Panc1 (cell line): ENCODE data around the gene TMEM120B. TPM values are rescaled to one million over a fixed set of nuclear protein-coding genes. Genes with fewer than 3 reads are reported as not detected.
A peak's percentile ranks its signal among the peaks of the same experiment; 100 is the strongest.

Experiments used
- ATAC-seq: fragments of 200-7000 bp; cut with Tn5 transposase; 2 replicates; pipeline ENCODE4 v1.9.1; 2020; ENCODE audit warnings: mild to moderate bottlenecking, moderate library complexity
- BruUV-seq: library from RNA; stranded (reverse); fragments of 400-500 nt; replicated peaks from 2 replicates; lab custom pipeline; 2021; lab: Mats Ljungman, UMichigan
- CTCF ChIA-PET: fragments of 300-600 bp; sonication (Branson Sonifier 250); formaldehyde crosslinking; loops from one replicate; lab custom pipeline; 2022; ENCODE audit warnings: antibody characterized with exemption; lab: Charles Lee
- POLR2A ChIA-PET: fragments of 300-600 bp; sonication (Branson Sonifier 250); formaldehyde crosslinking; loops from one replicate; lab custom pipeline; 2022; ENCODE audit warnings: antibody characterized with exemption; lab: Charles Lee
- DNase-seq: peaks from one replicate; pipeline ENCODE4 v3.0.0-alpha.2; 2010; ENCODE audit warnings: low read depth, low spot score
- H3K27ac ChIP-seq: 2 replicates; pipeline ENCODE4 v1.5.1; 2011; ENCODE audit warnings: mild to moderate bottlenecking, low read length, inconsistent platforms
- H3K27me3 ChIP-seq: fragments of 200-500 bp; sonication (Bioruptor generic); 2 replicates; pipeline ENCODE4 v1.6.0; 2014; ENCODE audit warnings: low read length, inconsistent platforms; ENCODE audit not compliant: control insufficient read depth, insufficient read depth
- H3K36me3 ChIP-seq: fragments of 200-500 bp; sonication (Bioruptor generic); 2 replicates; pipeline ENCODE4 v1.5.1; 2014; ENCODE audit warnings: inconsistent platforms, mild to moderate bottlenecking, low read length, moderate library complexity; ENCODE audit not compliant: control insufficient read depth, insufficient read depth
- H3K4me1 ChIP-seq: 2 replicates; pipeline ENCODE4 v1.5.1; 2011; ENCODE audit warnings: inconsistent platforms, mild to moderate bottlenecking, low read length, moderate library complexity; ENCODE audit not compliant: control insufficient read depth, insufficient read depth
- H3K4me3 ChIP-seq, 2 experiments: 2 replicates each; pipeline ENCODE4 v1.5.1; 2011 to 2012; ENCODE audit warnings: low read depth in 2 of 2, low read length in 2 of 2, mild to moderate bottlenecking in 2 of 2, inconsistent platforms in 1 of 2, moderate library complexity in 1 of 2
- H3K9me3 ChIP-seq: fragments of 200-500 bp; sonication (Bioruptor generic); 2 replicates; pipeline ENCODE4 v1.5.1; 2014; ENCODE audit warnings: low read depth, mild to moderate bottlenecking, inconsistent platforms, low read length, moderate library complexity; ENCODE audit not compliant: control insufficient read depth, insufficient read depth
- CTCF ChIP-seq: fragments of 450-650 bp; IDR thresholded peaks from 2 replicates; pipeline ENCODE4 v1.5.1; 2017; ENCODE audit warnings: mild to moderate bottlenecking
- POLR2AphosphoS5 ChIP-seq: IDR thresholded peaks from 2 replicates; pipeline ENCODE4 v1.6.1; 2012; ENCODE audit warnings: mild to moderate bottlenecking, low read depth, low read length, moderate library complexity
- SIN3A ChIP-seq: IDR thresholded peaks from 2 replicates; pipeline ENCODE4 v1.6.1; 2012; ENCODE audit warnings: low read depth, mild to moderate bottlenecking, low read length, moderate library complexity, borderline replicate concordance; ENCODE audit not compliant: insufficient read depth
- TCF7L2 ChIP-seq: IDR thresholded peaks from 2 replicates; pipeline ENCODE4 v1.6.1; 2011; ENCODE audit warnings: mild to moderate bottlenecking, low read depth, low read length, inconsistent platforms
- in situ Hi-C: cut with HindIII; loops from 2 replicates; pipeline ENCODE4 v1.10.0; 2016; ENCODE audit warnings: low sequenced_read_pairs, low pct_unique_long_range_greater_than_20kb
- intact Hi-C: fragments of 100-400 bp; cut with micrococcal nuclease; formaldehyde crosslinking; loops from one replicate; pipeline ENCODE4 v1.10.0; 2022; ENCODE audit not compliant: unreplicated experiment
- total RNA-seq: library from RNA; stranded (reverse); gene quantifications from one replicate; pipeline ENCODE4 v1.2.1, GENCODE V29; 2021; ENCODE audit not compliant: unreplicated experiment
- TF ChIP-seq, protein P1 (sequence below), 2 experiments: IDR thresholded peaks; 2 replicates each; pipeline ENCODE4 v1.6.1; 2011 to 2012; ENCODE audit warnings: low read depth in 2 of 2, control low read depth in 1 of 2, low read length in 1 of 2, mild to moderate bottlenecking in 1 of 2, moderate library complexity in 1 of 2; ENCODE audit not compliant: insufficient read depth in 1 of 2

TMEM120B gene
- total RNA-seq, 1 experiment from 2014 or later: 22.3 TPM

DNA sequence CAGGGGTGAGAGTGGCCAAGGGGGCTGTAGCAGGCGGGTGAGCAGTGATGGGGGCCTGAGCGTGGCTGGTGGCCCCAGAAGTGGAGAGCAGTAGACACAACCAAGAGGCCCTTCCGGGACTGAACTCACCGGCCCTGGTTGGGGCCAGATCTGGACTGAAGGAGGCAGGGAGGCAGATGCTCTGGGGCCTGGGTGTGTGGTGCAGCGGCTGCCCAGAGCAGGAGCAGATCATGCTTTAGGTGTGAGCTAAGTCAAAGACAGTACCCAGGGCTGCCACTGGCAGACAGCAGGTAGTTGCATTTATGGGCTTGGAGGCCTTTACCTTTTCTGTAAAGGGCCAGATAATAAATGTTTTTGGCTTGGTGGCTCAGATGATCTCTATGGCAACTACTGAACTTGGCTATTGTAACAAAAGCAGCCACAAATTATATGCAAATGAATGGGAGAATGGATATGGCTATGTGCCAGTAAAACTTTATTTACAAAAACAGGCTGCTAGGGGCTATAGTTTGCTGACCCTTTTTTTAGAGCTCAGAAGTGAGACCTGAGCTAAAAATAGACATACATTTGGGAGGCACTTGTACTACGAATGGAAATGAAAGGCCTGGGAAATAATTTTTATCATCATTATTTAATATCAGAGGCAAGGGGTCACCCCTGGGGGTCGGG is 116.8 kb downstream of the TMEM120B start:
- Histone ChIP-seq H3K4me3 (no peak overlapping the region), H3K4me1 (no peaks in the 10 kb centered on the region), H3K9me3 (no peaks in the 10 kb centered on the region), H3K27ac (no peak overlapping the region), H3K36me3 (peaks cover 3% of the 10 kb centered on the region), H3K27me3 (no peaks in the 10 kb centered on the region)
- ATAC-seq (peak; percentile 54; the same call in 1 of the 2 replicates), DNase-seq (no peak)
- in situ Hi-C loops (no loop called here), intact Hi-C loops (no loop called here)
- BruUV-seq: no TSS peak
- ChIA-PET CTCF (no interaction called here), POLR2A (interaction anchor here (0.6 kb wide), 1 partner anchor 41 kb away, joined by 3 read pairs; no protein-coding TSS in a partner anchor)
- TF ChIP-seq CTCF (no peak), POLR2AphosphoS5 (no peak), TCF7L2 (no peak), SIN3A (no peak)
- TF ChIP-seq, protein P1, sequence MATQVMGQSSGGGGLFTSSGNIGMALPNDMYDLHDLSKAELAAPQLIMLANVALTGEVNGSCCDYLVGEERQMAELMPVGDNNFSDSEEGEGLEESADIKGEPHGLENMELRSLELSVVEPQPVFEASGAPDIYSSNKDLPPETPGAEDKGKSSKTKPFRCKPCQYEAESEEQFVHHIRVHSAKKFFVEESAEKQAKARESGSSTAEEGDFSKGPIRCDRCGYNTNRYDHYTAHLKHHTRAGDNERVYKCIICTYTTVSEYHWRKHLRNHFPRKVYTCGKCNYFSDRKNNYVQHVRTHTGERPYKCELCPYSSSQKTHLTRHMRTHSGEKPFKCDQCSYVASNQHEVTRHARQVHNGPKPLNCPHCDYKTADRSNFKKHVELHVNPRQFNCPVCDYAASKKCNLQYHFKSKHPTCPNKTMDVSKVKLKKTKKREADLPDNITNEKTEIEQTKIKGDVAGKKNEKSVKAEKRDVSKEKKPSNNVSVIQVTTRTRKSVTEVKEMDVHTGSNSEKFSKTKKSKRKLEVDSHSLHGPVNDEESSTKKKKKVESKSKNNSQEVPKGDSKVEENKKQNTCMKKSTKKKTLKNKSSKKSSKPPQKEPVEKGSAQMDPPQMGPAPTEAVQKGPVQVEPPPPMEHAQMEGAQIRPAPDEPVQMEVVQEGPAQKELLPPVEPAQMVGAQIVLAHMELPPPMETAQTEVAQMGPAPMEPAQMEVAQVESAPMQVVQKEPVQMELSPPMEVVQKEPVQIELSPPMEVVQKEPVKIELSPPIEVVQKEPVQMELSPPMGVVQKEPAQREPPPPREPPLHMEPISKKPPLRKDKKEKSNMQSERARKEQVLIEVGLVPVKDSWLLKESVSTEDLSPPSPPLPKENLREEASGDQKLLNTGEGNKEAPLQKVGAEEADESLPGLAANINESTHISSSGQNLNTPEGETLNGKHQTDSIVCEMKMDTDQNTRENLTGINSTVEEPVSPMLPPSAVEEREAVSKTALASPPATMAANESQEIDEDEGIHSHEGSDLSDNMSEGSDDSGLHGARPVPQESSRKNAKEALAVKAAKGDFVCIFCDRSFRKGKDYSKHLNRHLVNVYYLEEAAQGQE (IDR thresholded peaks at IDR 0.05; ENCODE audit: insufficient read depth in 1 of 2, low read depth in 2 of 2, low read length in 1 of 2): no peak

DNA sequence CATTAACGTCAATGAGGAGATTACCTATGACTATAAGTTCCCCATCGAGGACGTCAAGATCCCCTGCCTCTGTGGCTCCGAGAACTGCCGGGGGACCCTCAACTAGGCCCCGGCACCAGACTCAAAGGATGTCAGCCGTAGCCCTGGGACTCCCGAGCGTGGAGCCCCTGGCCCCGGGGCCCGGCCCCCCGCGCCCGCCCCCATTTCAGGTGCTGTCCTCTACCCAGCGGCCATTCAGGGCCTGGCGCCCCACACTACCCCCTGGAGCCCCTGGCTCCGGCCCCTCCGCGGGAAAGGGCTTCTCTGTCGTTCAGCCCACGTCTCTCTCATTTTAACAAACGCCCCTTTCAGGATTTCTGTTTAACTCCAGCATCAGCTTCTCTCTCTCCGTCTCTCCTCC is 117.6 kb downstream of the TMEM120B start:
- H3K36me3 ChIP-seq: peaks cover 3% of the 10 kb centered on the region
- H3K4me3 ChIP-seq: no peak overlapping the region
- no peaks in the 10 kb centered on the region for H3K27me3 ChIP-seq
- DNase-seq: no peak
- no peak for TF ChIP-seq POLR2AphosphoS5
- TF ChIP-seq, protein P1 (IDR thresholded peaks at IDR 0.05; ENCODE audit: insufficient read depth in 1 of 2, low read depth in 2 of 2, low read length in 1 of 2): no peak
- TF ChIP-seq SIN3A: no peak
- TF ChIP-seq CTCF: no peak
- no peak for TF ChIP-seq TCF7L2
- no TSS peak for BruUV-seq
- no peaks in the 10 kb centered on the region for H3K4me1 ChIP-seq
- in situ Hi-C loops: no loop called here
- no peaks in the 10 kb centered on the region for H3K9me3 ChIP-seq
- no peak for ATAC-seq
- ChIA-PET CTCF (no interaction called here), POLR2A (no interaction called here)
- intact Hi-C loops: no loop called here
- H3K27ac ChIP-seq: no peak overlapping the region
